Keratinocyte (primary cell): Measurements from ENCODE around the gene ADRB1.

Experiments
- EZH2 ChIP-seq: IDR thresholded peaks from one replicate; pipeline ENCODE4 v1.6.1; 2012; ENCODE audit warnings: inconsistent platforms, mild to moderate bottlenecking, low read length, moderate library complexity
- TF ChIP-seq, protein P1 (sequence below), 3 experiments: IDR thresholded peaks in 1 of 3; conservative IDR thresholded peaks in 1 of 3; optimal IDR thresholded peaks in 1 of 3; 2 replicates in 2 of 3; 3 replicates in 1 of 3; pipeline versions ENCODE3 to v1.5.1; 2011; ENCODE audit warnings: low read length in 3 of 3, mild to moderate bottlenecking in 3 of 3, moderate library complexity in 2 of 3, control low read depth in 1 of 3, inconsistent platforms in 1 of 3; ENCODE audit not compliant: insufficient read depth in 2 of 3; ENCODE audit errors: extremely low read depth in 1 of 3

DNA sequence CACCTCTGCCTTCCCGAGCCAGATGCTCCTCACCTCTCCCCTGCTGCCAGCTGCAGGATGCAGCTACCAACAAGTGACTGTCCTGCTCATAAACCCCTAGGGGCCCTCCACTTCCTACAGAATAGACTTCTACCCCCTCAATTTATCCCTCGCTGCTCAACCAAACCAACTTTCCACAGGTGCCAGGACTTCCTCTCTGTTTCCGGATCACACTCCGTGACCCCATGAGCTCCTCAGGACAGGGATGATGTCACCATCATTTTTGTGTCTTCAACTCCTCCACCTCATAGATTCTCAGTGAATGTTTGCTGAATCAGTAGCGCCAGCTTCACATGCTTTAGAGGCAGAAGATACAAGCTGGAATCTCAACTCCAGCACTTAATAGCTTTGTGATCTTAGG, 25.8 kb upstream of the ADRB1 start:
- TF ChIP-seq, protein P1, sequence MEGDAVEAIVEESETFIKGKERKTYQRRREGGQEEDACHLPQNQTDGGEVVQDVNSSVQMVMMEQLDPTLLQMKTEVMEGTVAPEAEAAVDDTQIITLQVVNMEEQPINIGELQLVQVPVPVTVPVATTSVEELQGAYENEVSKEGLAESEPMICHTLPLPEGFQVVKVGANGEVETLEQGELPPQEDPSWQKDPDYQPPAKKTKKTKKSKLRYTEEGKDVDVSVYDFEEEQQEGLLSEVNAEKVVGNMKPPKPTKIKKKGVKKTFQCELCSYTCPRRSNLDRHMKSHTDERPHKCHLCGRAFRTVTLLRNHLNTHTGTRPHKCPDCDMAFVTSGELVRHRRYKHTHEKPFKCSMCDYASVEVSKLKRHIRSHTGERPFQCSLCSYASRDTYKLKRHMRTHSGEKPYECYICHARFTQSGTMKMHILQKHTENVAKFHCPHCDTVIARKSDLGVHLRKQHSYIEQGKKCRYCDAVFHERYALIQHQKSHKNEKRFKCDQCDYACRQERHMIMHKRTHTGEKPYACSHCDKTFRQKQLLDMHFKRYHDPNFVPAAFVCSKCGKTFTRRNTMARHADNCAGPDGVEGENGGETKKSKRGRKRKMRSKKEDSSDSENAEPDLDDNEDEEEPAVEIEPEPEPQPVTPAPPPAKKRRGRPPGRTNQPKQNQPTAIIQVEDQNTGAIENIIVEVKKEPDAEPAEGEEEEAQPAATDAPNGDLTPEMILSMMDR (optimal IDR thresholded peaks at IDR 0.05 in 1 of 3, IDR thresholded peaks at IDR 0.05 in 1 of 3, conservative IDR thresholded peaks at IDR 0.05 in 1 of 3; ENCODE audit: extremely low read depth in 1 of 3, insufficient read depth in 2 of 3, low read length in 3 of 3): no peak
- TF ChIP-seq EZH2: no peak
